GM19372 (cell line): ENCODE measurements around the gene OVOL2.
"Not testable (repeated sequence)": the region's sequence is repeated elsewhere in the genome, so short reads cannot be mapped to it uniquely, and the experiment has no call there.

Experiments used
- ATAC-seq: cut with Tn5 transposase; IDR thresholded peaks from one replicate; pipeline ENCODE4 v1.9.1; 2021; ENCODE audit warnings: mild to moderate bottlenecking, low read depth, moderate library complexity; ENCODE audit not compliant: unreplicated experiment

Gene OVOL2

DNA sequence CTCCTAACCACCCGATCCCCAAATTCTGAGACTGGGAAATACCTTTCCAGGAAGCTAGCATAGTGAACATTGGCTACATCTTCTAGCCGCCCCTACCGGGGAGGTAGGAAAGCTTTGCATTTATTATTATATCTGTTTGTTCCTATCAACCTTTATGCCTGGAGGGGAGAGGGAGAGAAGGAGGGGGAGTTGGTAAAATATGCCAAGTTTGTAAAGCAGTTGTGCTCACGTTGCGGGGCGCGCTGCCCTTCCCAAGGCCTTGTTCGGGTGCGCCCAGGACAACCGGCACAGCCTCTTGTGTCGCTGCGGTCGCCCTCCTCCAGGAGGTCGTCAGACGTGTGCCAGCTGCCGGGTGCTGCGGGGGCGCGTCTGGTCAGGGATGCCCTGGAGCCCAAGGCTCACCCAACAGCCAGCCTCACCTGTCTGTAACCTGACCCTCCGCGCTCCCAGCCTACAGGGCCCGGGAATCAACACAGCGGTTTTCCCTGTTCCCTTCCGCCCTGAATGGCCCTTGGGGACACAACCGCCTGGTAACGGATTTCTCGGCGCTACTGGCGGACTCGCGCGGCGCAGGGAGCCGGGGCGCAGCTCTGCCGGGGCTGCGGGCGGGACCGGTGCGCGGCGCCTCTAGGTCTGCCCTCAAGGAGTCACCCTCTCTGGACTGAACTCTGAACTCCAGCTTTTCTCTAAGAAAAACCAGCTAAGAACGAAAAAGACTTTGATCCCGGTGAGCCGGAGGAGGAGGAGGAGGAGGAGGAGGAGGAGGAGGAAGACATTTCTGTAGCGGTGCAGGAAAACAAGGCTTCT is 1.1 kb upstream of the OVOL2 start:
- ATAC-seq: no peak

- ATAC-seq: no peak
These were observed 256 bp upstream of the OVOL2 start for GRCh38 chr20:18057994-18058349.

- no peak for ATAC-seq
These were observed 1.3 kb downstream of the OVOL2 start for GRCh38 chr20:18056174-18057100.

GRCh38 chr20:18055261-18055660 is 2.5 kb downstream of the OVOL2 start:
- ATAC-seq: no peak

DNA sequence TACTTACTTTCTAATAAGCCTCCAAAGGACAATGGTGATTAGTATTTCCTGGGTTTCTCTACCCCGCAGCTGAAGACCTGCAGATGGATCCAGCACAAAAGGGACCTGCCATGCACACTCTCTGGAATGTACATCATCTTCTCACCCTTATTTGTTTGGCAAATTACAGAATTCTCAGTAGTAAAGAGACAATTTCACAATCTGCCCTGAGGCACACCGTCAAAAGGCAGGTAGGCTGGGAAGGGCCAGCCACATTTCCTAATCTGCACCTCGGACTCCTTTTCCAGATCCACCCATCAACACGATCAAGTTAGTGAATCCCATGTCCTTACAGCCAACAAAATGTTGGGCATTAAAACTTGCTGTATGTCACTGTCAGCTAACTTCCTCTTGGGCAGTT is 4.9 kb downstream of the OVOL2 start:
- ATAC-seq: no peak

- ATAC-seq: no peak
These were observed 7.1 kb downstream of the OVOL2 start for GRCh38 chr20:18050628-18051027.

DNA sequence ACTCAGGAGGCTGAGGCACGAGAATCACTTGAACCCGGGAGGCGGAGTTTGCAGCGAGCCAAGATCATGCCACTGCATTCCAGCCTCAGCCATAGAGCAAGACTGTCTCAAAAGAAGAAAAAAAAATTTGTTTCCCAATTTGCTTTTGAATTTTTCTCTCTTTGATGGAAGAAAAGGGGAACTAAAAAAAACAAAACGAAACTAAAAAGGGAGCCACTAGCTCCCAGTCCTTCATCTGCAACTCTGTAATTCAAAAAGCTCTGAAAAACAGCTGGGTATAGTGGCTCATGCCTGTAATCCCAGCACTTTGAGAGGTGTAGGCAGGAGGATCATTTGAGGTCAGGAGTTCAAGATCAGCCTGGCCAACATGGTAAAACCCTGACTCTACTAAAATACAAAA is 9.5 kb downstream of the OVOL2 start:
- no peak for ATAC-seq

- no peak for ATAC-seq
These were observed 11.2 kb downstream of the OVOL2 start for GRCh38 chr20:18046535-18046934.

DNA sequence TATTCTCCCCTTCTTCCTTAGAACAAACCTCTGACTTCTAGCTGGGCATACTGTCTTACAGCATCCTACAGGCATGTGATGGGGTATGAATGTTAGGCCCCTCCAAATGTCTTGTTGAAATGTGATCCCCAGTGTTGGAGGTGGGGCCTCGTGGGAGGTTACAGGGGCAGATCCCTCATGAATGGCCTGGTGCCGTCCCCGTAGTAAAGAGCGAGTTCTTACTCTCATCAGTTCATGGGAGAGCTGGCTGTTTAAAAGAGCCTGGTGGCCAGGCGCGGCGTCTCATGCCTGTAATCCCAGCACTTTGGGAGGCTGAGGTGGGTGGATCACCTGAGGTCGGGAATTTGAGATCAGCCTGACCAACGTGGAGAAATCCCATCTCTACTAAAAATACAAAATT is 15.5 kb downstream of the OVOL2 start:
- no peak for ATAC-seq

DNA sequence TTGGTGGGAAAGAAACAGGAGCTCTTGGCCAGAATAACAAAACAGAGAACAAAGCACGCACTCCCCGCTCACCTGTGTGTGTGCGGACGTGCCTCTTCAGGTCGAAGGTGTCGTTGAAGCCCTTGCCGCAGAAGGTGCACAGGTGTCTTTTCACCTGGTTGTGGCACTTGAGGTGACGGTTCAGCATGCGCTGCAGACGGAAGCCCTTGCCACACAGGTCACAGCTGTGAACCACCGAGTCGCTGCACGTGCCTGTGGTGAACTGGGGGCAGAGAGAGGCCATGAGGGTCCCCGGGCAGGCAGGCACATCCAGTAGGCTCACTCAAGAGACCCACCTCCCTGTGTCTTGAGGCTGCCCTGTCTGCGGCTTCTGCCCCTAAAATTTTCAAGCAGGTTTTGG is 16.3 kb downstream of the OVOL2 start:
- ATAC-seq: no peak

- ATAC-seq: no peak
These were observed 18.7 kb downstream of the OVOL2 start for GRCh38 chr20:18039063-18039462.

GRCh38 chr20:18034039-18034438 is 23.7 kb downstream of the OVOL2 start:
- ATAC-seq: no peak

- no peak for ATAC-seq
These were observed 24.5 kb downstream of the OVOL2 start for GRCh38 chr20:18032977-18033892.

DNA sequence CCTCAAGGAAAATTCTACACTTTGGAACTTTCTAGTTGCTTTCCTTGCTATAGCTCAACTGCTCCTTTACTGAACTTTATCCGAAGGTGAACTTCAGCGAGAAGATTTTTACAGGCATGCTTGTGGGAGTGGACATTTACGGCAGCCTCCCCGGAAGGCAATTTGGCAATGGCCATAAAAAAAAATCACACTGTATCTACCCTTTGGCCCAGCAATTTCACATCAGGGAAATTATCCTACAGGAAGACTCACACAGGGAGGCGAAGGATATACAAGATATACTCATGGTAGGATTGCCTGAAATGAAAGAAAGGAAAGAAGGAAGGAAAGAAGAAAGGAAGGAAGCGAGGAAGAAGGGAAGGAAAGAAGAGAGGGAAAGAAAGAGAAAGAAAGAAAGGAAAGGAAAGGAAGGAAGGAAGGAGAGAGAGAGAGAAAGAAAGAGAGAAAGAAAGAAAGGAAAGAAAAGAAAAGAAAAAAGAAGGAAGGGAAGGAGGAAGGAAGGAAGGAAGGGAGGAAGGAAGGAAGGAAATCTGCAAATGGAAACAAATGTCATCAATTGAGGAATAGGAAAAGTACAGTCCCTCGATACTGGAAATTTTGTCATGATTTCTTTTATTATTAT is 25.7 kb downstream of the OVOL2 start:
- no peak for ATAC-seq

GRCh38 chr20:18031050-18031449 is 26.7 kb downstream of the OVOL2 start:
- no peak for ATAC-seq

- no peak for ATAC-seq
These were observed 27.7 kb downstream of the OVOL2 start for GRCh38 chr20:18030020-18030419.

DNA sequence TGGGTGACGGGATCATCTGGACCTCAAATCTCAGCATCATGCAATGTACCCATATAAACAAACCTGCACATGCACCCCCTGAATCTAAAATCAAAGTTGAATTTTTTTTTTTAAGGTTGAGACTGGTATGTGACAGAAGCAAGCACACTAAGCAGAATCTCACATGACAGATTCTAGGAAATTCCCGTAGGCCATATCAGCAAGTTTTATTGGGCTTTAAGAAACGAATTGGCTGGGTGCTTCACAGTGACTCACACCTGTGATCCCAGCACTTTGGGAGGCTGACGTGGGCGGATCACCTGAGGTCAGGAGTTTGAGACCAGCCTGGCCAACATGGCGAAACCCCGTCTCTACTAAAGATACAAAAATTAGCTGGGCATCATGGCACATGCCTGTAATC is 30.7 kb downstream of the OVOL2 start:
- ATAC-seq: not testable (repeated sequence)

DNA sequence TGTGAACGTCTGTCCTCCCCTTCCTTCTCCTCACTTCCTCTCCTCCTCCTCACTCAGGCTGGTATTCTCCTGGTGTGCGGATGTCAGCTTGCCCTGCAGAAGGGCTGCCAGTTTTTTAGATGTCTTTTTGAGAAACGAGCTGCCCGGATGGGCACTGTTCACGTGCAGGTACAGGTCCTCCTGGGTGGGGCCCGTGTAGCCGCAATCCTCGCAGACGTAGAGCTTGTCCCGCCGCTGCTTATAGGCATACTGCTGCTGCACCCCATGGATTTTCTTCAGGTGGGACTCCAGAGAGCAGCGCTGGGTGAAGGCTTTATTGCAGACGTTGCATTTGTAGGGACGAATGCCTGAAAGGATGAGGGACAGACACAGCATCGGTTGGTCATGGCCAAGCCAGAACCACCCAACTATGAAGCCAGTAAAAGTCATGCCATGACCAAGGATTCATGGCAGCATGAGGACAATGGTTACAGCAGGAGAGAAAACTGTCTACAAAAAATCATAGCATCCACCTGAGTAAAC is 33.0 kb downstream of the OVOL2 start:
- no peak for ATAC-seq

- no peak for ATAC-seq
These were observed 36.8 kb downstream of the OVOL2 start for GRCh38 chr20:18020931-18021330.

DNA sequence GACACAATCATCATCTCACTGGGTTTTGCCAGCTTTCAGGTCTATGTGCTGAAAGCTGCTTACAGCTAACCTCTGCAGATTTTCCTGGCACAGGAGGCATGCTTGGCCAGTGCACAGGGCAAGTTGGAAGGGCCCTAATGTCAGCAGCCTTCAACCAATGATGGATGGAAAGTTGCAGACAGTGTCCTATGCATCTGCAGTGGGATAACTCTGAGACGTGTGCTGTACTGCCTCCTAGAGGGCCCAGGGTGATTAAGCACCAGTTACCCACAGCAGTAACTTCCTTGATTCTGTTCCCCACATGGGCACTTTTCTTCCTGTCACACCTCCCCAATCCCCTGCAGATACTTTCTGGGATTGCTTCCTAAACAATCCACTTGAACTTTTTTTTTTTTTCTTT is 38.6 kb downstream of the OVOL2 start:
- no peak for ATAC-seq
